ENCODE measurements around the gene BEAN1.

GRCh38 chr16:66438536-66438935 is 11.4 kb downstream of the BEAN1 start:
- TF ChIP-seq ZBTB49 (tag by site-specific recombination; IDR thresholded peaks at IDR 0.05; ENCODE audit: low read depth) (no peak), ZNF521 (tag by site-specific recombination; IDR thresholded peaks at IDR 0.05) (no peak), ZNF660 (tag by site-specific recombination; IDR thresholded peaks at IDR 0.05) (no peak), ZIC2 (tag by site-specific recombination; IDR thresholded peaks at IDR 0.05) (no peak), REST (tag by site-specific recombination; IDR thresholded peaks at IDR 0.05) (no peak), ZNF146 (tag by site-specific recombination; IDR thresholded peaks at IDR 0.05) (no peak), ZNF274 (IDR thresholded peaks at IDR 0.05; ENCODE audit: low read length) (no peak), ZNF274 (tag by site-specific recombination; IDR thresholded peaks at IDR 0.05; ENCODE audit: borderline replicate concordance) (no peak), BCL11A (tag by site-specific recombination; IDR thresholded peaks at IDR 0.05; ENCODE audit: low read depth) (no peak), HOXA7 (CRISPR knock-in tag; IDR thresholded peaks at IDR 0.05; ENCODE audit: borderline replicate concordance) (no peak)
- TF ChIP-seq, protein P1, sequence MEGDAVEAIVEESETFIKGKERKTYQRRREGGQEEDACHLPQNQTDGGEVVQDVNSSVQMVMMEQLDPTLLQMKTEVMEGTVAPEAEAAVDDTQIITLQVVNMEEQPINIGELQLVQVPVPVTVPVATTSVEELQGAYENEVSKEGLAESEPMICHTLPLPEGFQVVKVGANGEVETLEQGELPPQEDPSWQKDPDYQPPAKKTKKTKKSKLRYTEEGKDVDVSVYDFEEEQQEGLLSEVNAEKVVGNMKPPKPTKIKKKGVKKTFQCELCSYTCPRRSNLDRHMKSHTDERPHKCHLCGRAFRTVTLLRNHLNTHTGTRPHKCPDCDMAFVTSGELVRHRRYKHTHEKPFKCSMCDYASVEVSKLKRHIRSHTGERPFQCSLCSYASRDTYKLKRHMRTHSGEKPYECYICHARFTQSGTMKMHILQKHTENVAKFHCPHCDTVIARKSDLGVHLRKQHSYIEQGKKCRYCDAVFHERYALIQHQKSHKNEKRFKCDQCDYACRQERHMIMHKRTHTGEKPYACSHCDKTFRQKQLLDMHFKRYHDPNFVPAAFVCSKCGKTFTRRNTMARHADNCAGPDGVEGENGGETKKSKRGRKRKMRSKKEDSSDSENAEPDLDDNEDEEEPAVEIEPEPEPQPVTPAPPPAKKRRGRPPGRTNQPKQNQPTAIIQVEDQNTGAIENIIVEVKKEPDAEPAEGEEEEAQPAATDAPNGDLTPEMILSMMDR (tag by site-specific recombination; IDR thresholded peaks at IDR 0.05): no peak
- TF ChIP-seq, protein P2, sequence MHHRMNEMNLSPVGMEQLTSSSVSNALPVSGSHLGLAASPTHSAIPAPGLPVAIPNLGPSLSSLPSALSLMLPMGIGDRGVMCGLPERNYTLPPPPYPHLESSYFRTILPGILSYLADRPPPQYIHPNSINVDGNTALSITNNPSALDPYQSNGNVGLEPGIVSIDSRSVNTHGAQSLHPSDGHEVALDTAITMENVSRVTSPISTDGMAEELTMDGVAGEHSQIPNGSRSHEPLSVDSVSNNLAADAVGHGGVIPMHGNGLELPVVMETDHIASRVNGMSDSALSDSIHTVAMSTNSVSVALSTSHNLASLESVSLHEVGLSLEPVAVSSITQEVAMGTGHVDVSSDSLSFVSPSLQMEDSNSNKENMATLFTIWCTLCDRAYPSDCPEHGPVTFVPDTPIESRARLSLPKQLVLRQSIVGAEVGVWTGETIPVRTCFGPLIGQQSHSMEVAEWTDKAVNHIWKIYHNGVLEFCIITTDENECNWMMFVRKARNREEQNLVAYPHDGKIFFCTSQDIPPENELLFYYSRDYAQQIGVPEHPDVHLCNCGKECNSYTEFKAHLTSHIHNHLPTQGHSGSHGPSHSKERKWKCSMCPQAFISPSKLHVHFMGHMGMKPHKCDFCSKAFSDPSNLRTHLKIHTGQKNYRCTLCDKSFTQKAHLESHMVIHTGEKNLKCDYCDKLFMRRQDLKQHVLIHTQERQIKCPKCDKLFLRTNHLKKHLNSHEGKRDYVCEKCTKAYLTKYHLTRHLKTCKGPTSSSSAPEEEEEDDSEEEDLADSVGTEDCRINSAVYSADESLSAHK (tag by site-specific recombination; IDR thresholded peaks at IDR 0.05): no peak

Data from HEK293 (cell line).